Measurements from ENCODE around the gene LASP1NB.

DNA sequence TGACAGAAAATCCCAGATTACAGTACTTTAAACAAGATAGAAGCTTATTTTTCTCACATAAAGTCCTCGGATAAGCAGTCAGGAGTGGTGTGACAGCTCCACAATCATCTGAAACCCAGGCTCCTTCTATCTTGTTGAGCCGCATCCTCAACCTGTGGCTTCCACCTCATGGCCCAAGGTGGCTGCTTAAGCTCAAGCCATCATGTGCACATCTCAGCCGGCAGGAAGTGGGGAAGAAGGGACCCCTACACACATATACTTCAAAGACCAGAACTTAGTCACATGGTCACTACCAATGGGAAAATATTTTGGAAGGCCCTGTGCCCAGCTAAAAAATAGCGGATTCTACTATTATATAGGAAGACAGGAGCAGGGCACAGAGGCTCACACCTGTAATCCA, 52.8 kb downstream of the LASP1NB start:
- TF ChIP-seq, protein P1, sequence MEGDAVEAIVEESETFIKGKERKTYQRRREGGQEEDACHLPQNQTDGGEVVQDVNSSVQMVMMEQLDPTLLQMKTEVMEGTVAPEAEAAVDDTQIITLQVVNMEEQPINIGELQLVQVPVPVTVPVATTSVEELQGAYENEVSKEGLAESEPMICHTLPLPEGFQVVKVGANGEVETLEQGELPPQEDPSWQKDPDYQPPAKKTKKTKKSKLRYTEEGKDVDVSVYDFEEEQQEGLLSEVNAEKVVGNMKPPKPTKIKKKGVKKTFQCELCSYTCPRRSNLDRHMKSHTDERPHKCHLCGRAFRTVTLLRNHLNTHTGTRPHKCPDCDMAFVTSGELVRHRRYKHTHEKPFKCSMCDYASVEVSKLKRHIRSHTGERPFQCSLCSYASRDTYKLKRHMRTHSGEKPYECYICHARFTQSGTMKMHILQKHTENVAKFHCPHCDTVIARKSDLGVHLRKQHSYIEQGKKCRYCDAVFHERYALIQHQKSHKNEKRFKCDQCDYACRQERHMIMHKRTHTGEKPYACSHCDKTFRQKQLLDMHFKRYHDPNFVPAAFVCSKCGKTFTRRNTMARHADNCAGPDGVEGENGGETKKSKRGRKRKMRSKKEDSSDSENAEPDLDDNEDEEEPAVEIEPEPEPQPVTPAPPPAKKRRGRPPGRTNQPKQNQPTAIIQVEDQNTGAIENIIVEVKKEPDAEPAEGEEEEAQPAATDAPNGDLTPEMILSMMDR (IDR thresholded peaks at IDR 0.05) = no peak
- no peak for TF ChIP-seq EZH2 (IDR thresholded peaks at IDR 0.05; ENCODE audit: borderline replicate concordance, insufficient read depth, low read depth, low read length, poor library complexity, severe bottlenecking)
